Activated T-cell treated with anti-CD3 and anti-CD28 coated beads, Interleukin-2, amount 50 U/mL, for 48 hours (primary cell): ENCODE results near the gene IP6K2.
A peak's percentile ranks its signal among the peaks of the same experiment; 100 is the strongest.

Source experiments
- DNase-seq, 2 experiments: peaks; one replicate each; pipeline ENCODE4 v3.0.0-alpha.2; 2020

IP6K2 gene

GRCh38 chr3:48688032-48688736 is 28.8 kb downstream of the IP6K2 start:
- no peak for DNase-seq

DNA sequence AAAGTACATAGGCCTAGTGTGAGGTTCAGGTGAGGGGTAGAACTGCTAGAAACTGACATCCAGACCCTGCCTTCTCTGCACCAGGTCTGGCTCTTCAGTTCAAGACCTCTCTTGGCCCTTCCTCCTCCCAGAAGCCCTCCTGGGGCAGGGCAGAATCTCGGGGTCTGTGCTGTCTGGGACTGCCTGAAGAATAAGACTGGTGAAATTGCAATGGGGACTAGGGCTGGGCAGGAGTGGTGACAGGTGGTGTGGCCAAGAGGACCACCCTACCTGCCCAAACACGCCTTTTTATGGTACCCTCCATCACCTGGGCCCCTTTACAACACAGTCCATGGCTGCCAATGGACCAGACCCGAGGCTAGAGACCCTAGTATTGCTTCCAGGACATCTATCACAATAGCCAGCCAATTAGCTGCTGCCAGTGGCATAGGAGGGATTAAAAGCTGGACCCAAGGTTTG is 29.8 kb downstream of the IP6K2 start:
- no peak for DNase-seq

DNA sequence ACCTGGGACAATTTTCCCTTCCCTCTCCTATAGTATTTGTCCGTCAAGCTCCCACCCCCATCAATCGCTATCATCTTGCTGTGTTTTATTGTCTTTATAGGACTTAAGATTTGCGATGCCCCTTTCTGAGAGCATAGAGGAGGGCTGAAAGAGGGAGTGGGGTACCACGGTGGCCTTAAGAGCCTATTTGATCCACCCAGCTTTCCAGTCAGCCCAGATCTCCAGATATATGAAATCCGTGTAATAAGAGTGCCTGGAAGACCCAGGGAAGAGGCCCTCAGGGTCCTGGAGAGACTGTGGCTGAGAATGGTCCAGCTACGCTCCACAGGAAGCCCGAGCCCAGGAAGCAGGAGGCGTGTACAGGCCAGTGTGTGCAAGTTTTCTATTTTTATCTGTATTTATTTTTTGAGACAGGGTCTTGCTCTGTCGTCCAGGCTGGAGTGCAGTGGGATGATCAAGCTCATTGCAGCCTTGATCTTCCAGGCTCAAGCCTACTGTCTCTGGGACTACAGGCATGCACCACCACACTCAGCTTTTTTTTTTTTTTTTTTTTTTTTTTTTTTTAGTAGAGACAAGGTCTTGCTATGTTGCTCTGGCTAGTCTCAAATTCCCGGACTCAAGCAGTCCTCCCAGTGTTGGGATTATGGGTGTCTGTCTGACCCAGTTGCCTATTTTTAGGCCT is 30.3 kb downstream of the IP6K2 start:
- DNase-seq, result no peak

- peak; percentile 96 for DNase-seq
These were observed 31.2 kb downstream of the IP6K2 start, which contains the start of gene NCKIPSD for GRCh38 chr3:48685603-48686511. Gene NCKIPSD (minus strand): TSS chr3:48685915. CDS start chr3:48685807, 108 bp downstream.

DNA sequence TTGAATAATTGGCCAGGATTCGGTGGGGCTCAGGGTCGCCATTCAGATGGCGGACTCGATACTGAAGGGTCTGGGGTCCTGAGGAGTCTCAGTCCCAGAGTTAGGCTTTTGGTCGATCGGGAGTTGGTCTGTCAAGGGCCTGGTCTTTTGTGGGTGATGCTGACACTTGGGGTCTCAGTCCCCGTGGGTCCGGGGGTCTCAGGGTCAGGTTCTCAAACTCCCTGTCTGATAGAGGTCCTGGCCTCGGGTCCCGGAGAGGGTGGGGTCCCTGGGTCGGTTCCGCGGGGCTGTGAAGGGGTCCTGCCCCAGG is 31.8 kb downstream of the IP6K2 start:
- no peak for DNase-seq

DNA sequence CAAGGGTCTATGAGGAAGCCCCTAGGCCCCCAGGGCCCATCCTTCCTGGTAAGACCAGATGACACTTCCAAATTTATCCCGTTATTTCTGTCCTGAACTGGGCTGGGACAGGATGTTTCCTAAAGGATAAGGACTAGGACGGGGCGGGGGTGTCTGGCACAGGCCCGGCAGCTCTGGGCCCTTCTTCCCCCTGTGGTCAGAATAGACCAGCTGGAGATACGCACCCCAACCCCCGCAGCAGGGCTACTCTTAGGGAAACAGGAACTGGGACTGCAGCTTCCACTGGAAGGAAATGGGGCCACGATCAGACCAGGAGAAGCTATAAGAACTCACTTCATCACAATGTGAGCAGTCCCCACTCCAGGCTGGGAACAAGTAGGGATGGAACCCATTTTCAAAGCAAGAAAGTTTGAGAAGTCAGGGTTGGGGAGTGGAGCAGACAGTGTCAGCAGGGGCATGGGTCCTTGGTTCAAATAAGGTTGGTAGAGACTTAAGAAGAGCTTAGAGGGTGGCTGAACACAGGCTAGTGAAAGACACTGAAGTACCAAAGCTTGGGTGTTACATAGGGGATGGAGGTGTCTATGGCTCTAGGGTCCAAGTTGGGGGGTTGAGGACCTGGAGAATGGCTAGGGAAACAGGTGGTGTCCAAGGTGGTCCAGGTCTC is 32.4 kb downstream of the IP6K2 start:
- DNase-seq, result no peak

- no peak for DNase-seq
These were observed 33.0 kb downstream of the IP6K2 start for GRCh38 chr3:48684054-48684349.

DNA sequence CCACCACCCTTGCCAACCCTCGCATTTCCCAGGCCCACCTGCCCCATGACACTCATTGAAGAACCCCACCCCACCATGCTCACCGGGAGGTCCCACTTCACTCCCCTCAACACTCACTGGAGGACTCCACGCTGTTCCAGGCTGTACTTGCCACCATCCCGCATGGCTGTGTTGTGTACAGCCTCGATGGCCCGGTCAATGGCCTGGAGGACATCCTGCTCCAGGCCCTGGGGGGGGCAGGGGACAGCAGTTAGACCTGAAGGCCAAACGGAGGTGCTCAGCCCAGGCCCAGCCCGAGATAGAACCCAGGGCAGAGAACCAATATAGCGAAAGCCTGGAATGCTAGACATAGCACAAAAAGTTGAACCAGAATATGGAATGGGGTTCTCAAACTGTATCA is 34.2 kb downstream of the IP6K2 start:
- no peak for DNase-seq

GRCh38 chr3:48681974-48682610 is 34.9 kb downstream of the IP6K2 start:
- no peak for DNase-seq

- no peak for DNase-seq
These were observed 35.5 kb downstream of the IP6K2 start for GRCh38 chr3:48681541-48681880.

GRCh38 chr3:48680811-48681540 is 36.0 kb downstream of the IP6K2 start:
- no peak for DNase-seq

GRCh38 chr3:48679411-48680391 is 37.3 kb downstream of the IP6K2 start:
- no peak for DNase-seq

DNA sequence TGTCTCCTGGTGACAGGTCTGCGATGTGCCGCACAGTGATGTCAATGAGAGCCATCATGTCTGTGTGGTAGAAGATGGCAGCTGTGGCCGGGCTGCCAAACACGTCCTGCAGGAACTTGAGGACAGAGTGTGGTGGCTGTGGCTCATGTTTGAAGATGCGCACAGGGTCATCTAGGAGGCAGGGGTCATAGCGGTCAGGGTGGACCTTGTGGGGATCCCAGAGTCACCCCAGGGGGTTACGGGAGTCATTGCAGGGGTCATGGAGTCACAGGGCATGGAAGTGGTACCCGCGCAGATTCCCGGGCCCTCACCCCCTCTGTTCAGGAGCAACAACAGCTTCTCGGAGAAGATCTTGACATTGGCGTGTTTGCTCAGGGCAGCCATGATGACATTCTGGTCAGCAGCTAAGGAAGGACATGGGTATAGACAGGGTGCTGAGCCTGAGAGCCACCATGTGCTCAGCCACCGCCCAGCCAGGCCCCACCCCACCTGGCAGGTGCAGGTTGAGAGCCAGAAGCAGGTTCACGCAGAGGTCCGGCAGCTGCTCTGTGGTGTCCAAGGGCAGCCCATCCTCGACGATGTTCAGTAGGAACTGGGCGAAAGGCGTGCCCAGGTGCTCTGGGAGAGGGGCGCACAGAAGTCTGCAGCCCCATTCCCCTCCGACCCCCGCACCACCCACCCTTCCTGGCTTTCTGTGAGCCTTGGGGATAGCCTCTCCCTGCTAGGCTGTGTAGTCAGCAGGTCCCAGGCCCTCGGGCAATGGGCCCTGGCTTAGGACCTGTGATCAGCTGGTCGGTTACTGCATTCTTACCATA is 38.2 kb downstream of the IP6K2 start:
- DNase-seq, result no peak

- DNase-seq, result no peak
These were observed 39.0 kb downstream of the IP6K2 start for GRCh38 chr3:48678056-48678455.

GRCh38 chr3:48674505-48674904 is 42.5 kb downstream of the IP6K2 start:
- DNase-seq, result no peak

DNA sequence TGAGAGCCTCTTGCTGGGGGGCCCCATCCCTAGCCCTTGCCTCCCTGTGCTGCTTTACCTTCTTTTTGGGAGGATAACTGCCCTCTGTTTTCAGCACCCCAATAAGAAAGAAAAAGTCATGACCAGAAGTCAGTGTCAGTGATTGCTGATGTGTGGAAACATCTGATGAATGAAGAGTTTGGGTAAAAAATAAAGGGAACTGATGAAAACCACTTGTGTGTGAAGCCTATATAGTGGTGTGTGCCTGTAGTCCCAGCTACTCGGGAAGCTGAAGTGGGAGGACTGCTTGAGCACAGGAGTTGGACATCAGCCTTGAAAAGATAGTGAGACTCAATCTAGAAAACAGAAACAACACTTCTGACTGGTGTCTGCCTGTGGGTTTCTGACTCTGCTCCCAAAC is 44.5 kb downstream of the IP6K2 start:
- no peak for DNase-seq

DNA sequence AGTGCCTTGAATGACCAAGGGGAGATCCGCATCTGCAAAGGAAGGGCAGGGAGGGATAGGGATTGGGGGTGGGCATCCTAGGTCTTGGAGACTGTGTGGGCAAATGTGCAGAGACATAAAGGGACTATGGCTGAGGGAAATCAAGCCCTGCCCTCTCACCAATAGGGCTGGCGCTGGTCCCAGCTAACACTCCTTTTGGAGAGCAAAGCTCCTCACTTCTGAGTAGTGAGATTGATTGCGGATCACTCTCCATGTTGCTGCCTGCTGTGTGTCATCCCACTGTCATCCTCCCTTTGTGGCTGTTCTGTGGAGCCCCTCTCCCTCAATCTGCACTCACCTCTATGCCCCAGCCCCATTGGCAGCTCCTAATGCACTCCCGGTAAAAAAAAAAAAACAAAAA is 52.1 kb downstream of the IP6K2 start:
- no peak for DNase-seq

DNA sequence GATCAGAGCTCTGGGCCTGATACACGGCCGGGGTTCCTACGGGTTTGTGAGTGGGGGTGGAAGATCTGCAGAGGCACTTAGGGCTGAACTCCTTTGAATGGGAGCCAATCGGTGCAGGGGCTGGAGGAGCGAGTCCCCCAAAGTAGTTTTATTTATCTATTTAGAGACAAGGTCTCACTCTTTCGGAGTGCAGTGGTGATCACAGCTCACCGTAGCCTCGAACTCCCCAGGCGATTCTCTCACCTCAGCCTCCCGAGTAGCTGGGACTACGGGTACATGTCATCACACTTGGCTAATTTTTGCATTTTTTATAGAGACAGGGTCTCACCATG is 52.7 kb downstream of the IP6K2 start:
- no peak for DNase-seq

DNA sequence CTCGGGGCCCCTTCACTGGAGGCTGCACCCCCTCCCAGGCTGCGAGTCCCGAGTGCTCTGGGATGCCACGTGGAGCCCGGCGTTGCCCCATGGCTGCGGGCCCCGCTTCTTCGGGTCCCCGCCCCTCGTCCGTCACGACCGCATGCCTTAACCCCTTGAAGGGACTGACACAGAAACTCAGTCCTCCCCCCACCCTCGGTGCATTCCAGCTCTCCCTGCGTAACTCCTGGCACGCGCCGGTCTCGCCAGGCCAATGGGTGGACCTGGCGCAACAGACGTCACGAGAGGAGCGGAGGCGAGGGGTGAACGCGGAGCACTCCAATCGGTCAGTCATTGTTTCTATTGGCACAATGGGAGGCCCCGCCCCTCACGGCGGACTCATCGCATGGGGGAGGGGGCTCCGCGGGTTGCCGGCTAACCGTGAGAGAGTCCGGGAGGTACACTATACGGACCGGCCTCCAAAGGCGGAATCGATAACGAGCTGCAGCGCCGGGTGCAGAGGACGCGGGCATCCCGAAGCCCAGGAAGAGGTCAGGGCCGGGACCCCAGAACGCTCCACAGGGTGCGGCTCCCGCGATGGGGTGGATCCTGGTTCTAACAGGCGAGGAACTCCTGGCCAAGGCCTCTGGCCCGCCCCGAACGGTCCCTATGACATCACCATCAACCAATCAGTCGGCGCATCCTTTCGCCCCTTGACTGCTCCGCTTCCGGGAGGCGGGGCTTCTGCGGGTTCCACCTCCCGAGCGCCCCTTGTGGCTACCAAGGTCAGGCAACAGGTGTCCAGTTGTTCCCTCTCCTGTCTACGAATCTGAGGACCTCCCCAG is 53.3 kb downstream of the IP6K2 start:
- peak; percentile 96 for DNase-seq
